AG04450 (cell line): ENCODE data around the gene GSE1. TPM values are rescaled to one million over a fixed set of nuclear protein-coding genes. Genes with fewer than 3 reads are reported as not detected.

ENCODE experiments used
- CTCF ChIA-PET: fragments of 300-600, 350-600 bp; formaldehyde crosslinking; extraction: SDS; loops from one replicate; lab custom pipeline; 2022; ENCODE audit warnings: antibody characterized with exemption, inconsistent platforms; lab: Charles Lee
- POLR2A ChIA-PET: fragments of 350-600 bp; formaldehyde crosslinking; extraction: SDS; loops from one replicate; lab custom pipeline; 2021; ENCODE audit warnings: antibody characterized with exemption, inconsistent platforms; lab: Yijun Ruan, JAX
- DNase-seq: peaks from one replicate; pipeline ENCODE4 v3.0.0-alpha.2; 2011; ENCODE audit warnings: low read depth, low spot score
- H3K27ac ChIP-seq: one replicate; pipeline ENCODE4 v1.5.1; 2012; ENCODE audit warnings: low read depth, low read length, control low read depth
- H3K27me3 ChIP-seq: one replicate; pipeline ENCODE4 v1.6.0; 2012; ENCODE audit warnings: low read length; ENCODE audit not compliant: control insufficient read depth, insufficient read depth
- H3K4me3 ChIP-seq: 2 replicates; pipeline ENCODE4 v1.5.1; 2011; ENCODE audit warnings: mild to moderate bottlenecking, low read depth, low read length, control low read depth
- H3K9me3 ChIP-seq: 2 replicates; pipeline ENCODE4 v1.5.1; 2012; ENCODE audit warnings: low read length; ENCODE audit not compliant: control insufficient read depth, insufficient read depth
- polyA plus RNA-seq: library from polyadenylated mRNA; depleted of rRNA; stranded (reverse); fragments of >200 nt; gene quantifications from 2 replicates; pipeline ENCODE4 v1.2.3, GENCODE V29; 2011
- TF ChIP-seq, protein P1 (sequence below): IDR thresholded peaks from 2 replicates; pipeline ENCODE4 v1.5.1; 2011; ENCODE audit warnings: low read depth, low read length, control low read depth, inconsistent platforms

The GSE1 gene
- polyA plus RNA-seq, 1 experiment: 18.2 TPM

DNA sequence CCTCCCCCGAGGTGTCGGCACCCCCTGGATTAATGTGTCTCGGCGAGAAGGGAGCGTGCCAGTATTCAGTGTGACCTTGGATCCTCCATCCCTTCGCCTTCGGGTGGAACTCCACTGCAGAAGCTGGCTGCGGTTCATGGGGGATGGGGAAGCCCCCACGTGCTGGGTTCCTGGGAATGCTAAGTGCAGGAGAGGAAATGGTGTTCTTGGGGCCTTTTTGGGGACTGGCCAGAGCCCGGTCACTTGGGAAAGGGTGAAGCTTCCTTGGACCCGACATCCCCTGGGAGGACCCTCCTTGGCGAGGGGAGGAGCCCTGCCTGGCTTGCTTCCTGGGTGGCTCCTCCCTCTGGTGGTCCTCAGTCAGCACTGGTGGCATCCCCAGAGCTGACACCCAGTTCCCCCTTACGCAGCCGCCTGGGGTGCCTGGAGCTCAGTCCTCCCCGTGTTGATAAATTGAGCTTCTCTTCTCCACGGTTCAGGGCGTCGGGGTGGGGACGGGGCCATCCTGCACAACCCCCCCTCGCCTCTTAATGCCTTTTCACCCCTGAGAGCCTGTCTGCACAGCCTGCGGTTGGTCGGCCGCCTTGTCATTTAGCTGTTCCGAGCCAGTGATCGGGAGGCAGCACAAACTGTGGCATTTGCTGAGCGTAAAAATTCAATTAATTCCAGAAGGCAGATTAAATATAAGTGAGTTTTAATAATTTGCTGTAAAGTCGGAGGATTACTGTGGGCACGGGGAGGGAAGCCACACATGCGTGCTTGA is 30.7 kb upstream of the GSE1 start:
- ChIA-PET POLR2A (interaction anchor here (0.6 to 0.7 kb wide), 3 partner anchors 30 to 817 kb away, joined by 3 read pairs; no protein-coding TSS in a partner anchor), CTCF (interaction anchor here (0.7 to 1.2 kb wide), 2 partner anchors 27 to 34 kb away, joined by 3 read pairs; no protein-coding TSS in a partner anchor)
- peaks cover 9% of the 10 kb centered on the region for H3K9me3 ChIP-seq
- TF ChIP-seq, protein P1, sequence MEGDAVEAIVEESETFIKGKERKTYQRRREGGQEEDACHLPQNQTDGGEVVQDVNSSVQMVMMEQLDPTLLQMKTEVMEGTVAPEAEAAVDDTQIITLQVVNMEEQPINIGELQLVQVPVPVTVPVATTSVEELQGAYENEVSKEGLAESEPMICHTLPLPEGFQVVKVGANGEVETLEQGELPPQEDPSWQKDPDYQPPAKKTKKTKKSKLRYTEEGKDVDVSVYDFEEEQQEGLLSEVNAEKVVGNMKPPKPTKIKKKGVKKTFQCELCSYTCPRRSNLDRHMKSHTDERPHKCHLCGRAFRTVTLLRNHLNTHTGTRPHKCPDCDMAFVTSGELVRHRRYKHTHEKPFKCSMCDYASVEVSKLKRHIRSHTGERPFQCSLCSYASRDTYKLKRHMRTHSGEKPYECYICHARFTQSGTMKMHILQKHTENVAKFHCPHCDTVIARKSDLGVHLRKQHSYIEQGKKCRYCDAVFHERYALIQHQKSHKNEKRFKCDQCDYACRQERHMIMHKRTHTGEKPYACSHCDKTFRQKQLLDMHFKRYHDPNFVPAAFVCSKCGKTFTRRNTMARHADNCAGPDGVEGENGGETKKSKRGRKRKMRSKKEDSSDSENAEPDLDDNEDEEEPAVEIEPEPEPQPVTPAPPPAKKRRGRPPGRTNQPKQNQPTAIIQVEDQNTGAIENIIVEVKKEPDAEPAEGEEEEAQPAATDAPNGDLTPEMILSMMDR: no peak
- no peak overlapping the region for H3K4me3 ChIP-seq
- no peak for DNase-seq
- no peak overlapping the region for H3K27ac ChIP-seq
- no peaks in the 10 kb centered on the region for H3K27me3 ChIP-seq

DNA sequence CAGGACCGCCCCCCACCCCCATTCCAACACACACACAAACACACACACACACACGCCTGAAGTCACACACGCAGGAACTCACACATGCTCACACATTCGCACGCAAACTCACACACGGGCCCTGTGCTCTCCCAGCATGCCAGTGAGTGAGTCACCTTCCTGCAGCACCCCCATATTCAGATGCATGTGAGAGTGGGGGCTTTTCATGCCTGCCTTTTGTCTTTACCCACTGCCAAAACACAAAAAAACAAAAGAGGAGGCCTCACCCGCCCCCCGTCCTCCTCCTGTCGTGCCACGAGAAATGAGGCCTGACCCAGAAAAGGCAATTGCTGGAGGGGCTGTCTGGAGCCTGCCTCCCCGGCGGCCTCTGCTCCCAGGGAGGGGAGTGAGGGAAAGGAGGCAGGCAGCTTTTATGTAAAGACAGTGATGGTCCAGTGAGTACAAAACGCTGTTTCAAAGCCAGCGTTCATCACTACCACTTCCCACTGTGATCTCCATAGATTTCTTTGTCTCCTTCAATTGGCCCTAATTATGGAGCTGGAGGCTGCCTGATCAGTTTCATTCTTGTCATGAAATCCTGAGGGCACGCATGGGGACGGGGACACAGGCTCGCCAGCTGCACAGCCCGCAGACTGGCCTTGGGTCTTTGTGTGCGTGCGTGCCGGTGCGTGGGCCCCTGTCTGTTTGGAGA is 29.5 kb upstream of the GSE1 start:
- H3K27ac ChIP-seq: peak overlapping the region; percentile 73

DNA sequence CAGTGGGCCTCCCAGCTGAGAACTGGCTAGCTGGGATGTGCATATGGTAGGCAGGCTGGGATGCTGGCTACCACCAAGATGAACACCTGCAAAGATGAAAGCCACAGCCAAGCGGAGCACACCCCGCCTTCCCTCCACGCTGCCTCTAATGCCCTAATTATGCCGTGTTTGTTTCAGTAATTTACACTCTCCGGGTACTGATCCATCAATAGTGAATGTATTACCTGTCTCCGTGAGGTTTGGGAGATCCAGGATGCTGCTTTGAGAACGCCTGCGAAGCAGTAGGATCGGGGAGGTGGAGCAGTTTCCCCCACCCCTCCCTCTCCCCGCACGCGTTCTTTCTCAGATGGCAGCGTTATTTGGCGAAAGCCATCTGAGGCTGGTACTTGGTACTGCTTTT is 28.9 kb upstream of the GSE1 start:
- Histone ChIP-seq H3K9me3 (peaks cover 9% of the 10 kb centered on the region), H3K4me3 (no peak overlapping the region), H3K27ac (peak overlapping the region; percentile 73), H3K27me3 (no peaks in the 10 kb centered on the region)
- POLR2A ChIA-PET: interaction anchor here (0.6 kb wide), 1 partner anchor 29 kb away, joined by 4 read pairs; no protein-coding TSS in a partner anchor
- DNase-seq: no peak
- TF ChIP-seq, protein P1: no peak
- CTCF ChIA-PET: interaction anchor here (1.2 kb wide), 1 partner anchor 164 kb away, joined by 4 read pairs; no protein-coding TSS in a partner anchor

More for the DNA sequence above, 29.5 kb upstream of the GSE1 start:
- TF ChIP-seq, protein P1: no peak
- peak; percentile 56 for DNase-seq
- peaks cover 9% of the 10 kb centered on the region for H3K9me3 ChIP-seq
- ChIA-PET CTCF (interaction anchor here (1.2 kb wide), 1 partner anchor 164 kb away, joined by 4 read pairs; no protein-coding TSS in a partner anchor), POLR2A (interaction anchor here (0.6 to 0.7 kb wide), 2 partner anchors 29 to 69 kb away, joined by 3 to 4 read pairs; no protein-coding TSS in a partner anchor)
- H3K4me3 ChIP-seq: no peak overlapping the region
- no peaks in the 10 kb centered on the region for H3K27me3 ChIP-seq

DNA sequence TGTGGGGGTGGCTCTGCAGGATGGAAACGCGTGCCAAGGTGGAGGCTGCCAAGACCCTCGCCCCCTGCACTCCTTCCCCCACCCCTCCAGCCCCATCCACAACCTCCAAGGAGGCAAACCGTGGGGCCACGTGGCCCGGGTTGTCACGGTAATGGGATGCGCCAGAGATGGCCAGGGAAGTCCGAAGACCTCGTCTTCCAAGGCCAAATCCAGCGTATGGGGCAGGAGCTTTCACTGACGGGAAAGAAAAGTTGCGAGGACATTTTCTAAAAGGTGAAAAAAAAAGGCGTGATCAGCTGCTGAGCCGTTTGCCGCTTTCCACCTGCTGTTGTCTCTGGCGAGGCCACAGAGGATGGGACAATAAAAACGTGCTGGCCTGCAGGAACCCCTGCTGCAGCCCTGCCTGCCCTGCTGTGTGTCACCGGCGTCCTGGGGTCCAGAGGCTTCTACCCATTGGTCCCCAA is 28.3 kb upstream of the GSE1 start:
- Histone ChIP-seq H3K27ac (no peak overlapping the region), H3K27me3 (no peaks in the 10 kb centered on the region), H3K9me3 (peaks cover 9% of the 10 kb centered on the region), H3K4me3 (no peak overlapping the region)
- TF ChIP-seq, protein P1: no peak
- CTCF ChIA-PET: no interaction called here
- POLR2A ChIA-PET: no interaction called here
- no peak for DNase-seq
